HepG2 (cell line): ENCODE data around the gene PPP2R2C.

Experiments
- BHLHE40 ChIP-seq: IDR thresholded peaks from 2 replicates; pipeline ENCODE4 v1.6.1; 2011; ENCODE audit warnings: low read length, improper control_type of control experiment
- CC2D1A ChIP-seq: sonication (generic); formaldehyde crosslinking; IDR thresholded peaks from 2 replicates; pipeline ENCODE4 v1.8.1; 2023; ENCODE audit warnings: mild to moderate bottlenecking, missing genetic modification reagents
- CTCF ChIP-seq: sonication (generic); formaldehyde crosslinking; IDR thresholded peaks from 2 replicates; pipeline ENCODE4 v1.5.0; 2020; ENCODE audit warnings: mild to moderate bottlenecking, missing genetic modification reagents, moderate library complexity
- DMTF1 ChIP-seq: sonication (generic); formaldehyde crosslinking; IDR thresholded peaks from 2 replicates; pipeline ENCODE4 v1.4.0; 2020; ENCODE audit warnings: mild to moderate bottlenecking, missing genetic modification reagents
- ESRRA ChIP-seq: sonication (generic); formaldehyde crosslinking; IDR thresholded peaks from 2 replicates; pipeline ENCODE4 v1.5.1; 2020; ENCODE audit warnings: mild to moderate bottlenecking, low read depth, missing genetic modification reagents
- EZH2 ChIP-seq: conservative IDR thresholded peaks from 2 replicates; pipeline ENCODE4 v1.6.1; 2012; ENCODE audit warnings: mild to moderate bottlenecking, low read depth, low read length, moderate library complexity
- JUN ChIP-seq: sonication (generic); formaldehyde crosslinking; IDR thresholded peaks from 2 replicates; pipeline ENCODE4 v1.4.0; 2020; ENCODE audit warnings: mild to moderate bottlenecking, missing genetic modification reagents
- MAX ChIP-seq: IDR thresholded peaks from 2 replicates; pipeline ENCODE4 v1.6.1; 2012; ENCODE audit warnings: inconsistent platforms
- NFIC ChIP-seq: IDR thresholded peaks from 2 replicates; pipeline ENCODE4 v1.6.1; 2012; ENCODE audit warnings: mild to moderate bottlenecking, low read length, inconsistent platforms
- RERE ChIP-seq: IDR thresholded peaks from 2 replicates; pipeline ENCODE4 v1.6.1; 2016; ENCODE audit warnings: low read depth, missing genetic modification reagents, missing compliant biosample characterization
- STAT6 ChIP-seq: sonication (generic); formaldehyde crosslinking; IDR thresholded peaks from 2 replicates; pipeline ENCODE4 v1.4.0; 2020; ENCODE audit warnings: missing genetic modification reagents, mild to moderate bottlenecking, borderline replicate concordance
- ZNF260 ChIP-seq: sonication (generic); formaldehyde crosslinking; IDR thresholded peaks from 2 replicates; pipeline ENCODE4 v1.4.0; 2020; ENCODE audit warnings: missing genetic modification reagents, low read depth, mild to moderate bottlenecking, borderline replicate concordance
- ZNF577 ChIP-seq: sonication (generic); formaldehyde crosslinking; IDR thresholded peaks from 2 replicates; pipeline ENCODE4 v1.4.0; 2020; ENCODE audit warnings: mild to moderate bottlenecking, low read depth, missing genetic modification reagents, borderline replicate concordance

- no peak for TF ChIP-seq CTCF (CRISPR knock-in tag)
- no peak for TF ChIP-seq BHLHE40
- TF ChIP-seq STAT6 (CRISPR knock-in tag) = no peak
- no peak for TF ChIP-seq DMTF1 (CRISPR knock-in tag)
- TF ChIP-seq ESRRA (CRISPR knock-in tag) = no peak
- no peak for TF ChIP-seq ZNF260 (CRISPR knock-in tag)
- no peak for TF ChIP-seq NFIC
- no peak for TF ChIP-seq ZNF577 (CRISPR knock-in tag)
- no peak for TF ChIP-seq EZH2
- no peak for TF ChIP-seq RERE (CRISPR knock-in tag)
- no peak for TF ChIP-seq MAX
- no peak for TF ChIP-seq JUN (CRISPR knock-in tag)
- no peak for TF ChIP-seq CC2D1A
Observed at GRCh38 chr4:6299875-6300274, 172.5 kb downstream of the PPP2R2C start.
